Measurements from ENCODE around the gene CBFB. TPM values are rescaled to one million over a fixed set of nuclear protein-coding genes. Genes with fewer than 3 reads are reported as not detected.

Gene CBFB
- total RNA-seq, 1 experiment from 2014 or later, result 50.6 TPM

DNA sequence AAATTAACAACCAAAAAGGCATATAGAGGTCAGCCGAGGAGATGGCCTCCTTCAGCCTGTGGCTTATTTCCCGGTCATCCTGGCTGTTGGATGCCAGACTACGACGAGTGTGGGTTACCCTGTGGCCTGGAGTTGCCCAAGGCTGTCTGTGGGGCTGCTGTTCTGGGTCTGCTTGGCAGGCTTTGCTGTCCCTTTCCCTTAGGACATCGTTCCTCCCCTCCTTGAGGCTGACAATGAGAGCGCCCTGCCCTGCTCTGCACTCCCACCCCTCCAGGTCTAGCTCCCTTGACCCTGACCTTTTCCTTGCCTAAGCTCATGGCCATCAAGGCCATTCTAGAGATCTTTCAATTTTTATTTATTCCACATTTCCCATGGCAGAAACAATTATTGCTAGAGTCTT is 1.9 kb upstream of the CBFB start:
- Histone ChIP-seq H3K36me3 (ENCODE audit: low read depth, low read length) (no peaks in the 10 kb centered on the region), H3K9me2 (replicated peaks; ENCODE audit: low read length) (no peaks in the 10 kb centered on the region), H3K4me2 (ENCODE audit: low read length) (no peak overlapping the region), H4K20me1 (ENCODE audit: low read length) (peaks cover 4% of the 10 kb centered on the region; the same call in 1 of the 2 replicates), H3K27me3 (ENCODE audit: low read length) (no peaks in the 10 kb centered on the region), H3K4me3 (ENCODE audit: low read length) (no peak overlapping the region), H2AFZ (ENCODE audit: low read length) (no peak overlapping the region), H3K79me2 (ENCODE audit: low read length) (peaks cover 29% of the 10 kb centered on the region), H3K9me3 (ENCODE audit: low read length) (no peaks in the 10 kb centered on the region), H3F3A (ENCODE audit: low read length, unreplicated experiment) (no peaks in the 10 kb centered on the region), H3K27ac (ENCODE audit: low read length) (no peak overlapping the region), H3K4me1 (ENCODE audit: insufficient read depth, low read length) (peaks cover 17% of the 10 kb centered on the region), H3K9ac (ENCODE audit: low read length) (no peak overlapping the region)
- TF ChIP-seq EZH2 (IDR thresholded peaks at IDR 0.05; ENCODE audit: low read length, unreplicated experiment), result no peak
- TF ChIP-seq, protein P1, sequence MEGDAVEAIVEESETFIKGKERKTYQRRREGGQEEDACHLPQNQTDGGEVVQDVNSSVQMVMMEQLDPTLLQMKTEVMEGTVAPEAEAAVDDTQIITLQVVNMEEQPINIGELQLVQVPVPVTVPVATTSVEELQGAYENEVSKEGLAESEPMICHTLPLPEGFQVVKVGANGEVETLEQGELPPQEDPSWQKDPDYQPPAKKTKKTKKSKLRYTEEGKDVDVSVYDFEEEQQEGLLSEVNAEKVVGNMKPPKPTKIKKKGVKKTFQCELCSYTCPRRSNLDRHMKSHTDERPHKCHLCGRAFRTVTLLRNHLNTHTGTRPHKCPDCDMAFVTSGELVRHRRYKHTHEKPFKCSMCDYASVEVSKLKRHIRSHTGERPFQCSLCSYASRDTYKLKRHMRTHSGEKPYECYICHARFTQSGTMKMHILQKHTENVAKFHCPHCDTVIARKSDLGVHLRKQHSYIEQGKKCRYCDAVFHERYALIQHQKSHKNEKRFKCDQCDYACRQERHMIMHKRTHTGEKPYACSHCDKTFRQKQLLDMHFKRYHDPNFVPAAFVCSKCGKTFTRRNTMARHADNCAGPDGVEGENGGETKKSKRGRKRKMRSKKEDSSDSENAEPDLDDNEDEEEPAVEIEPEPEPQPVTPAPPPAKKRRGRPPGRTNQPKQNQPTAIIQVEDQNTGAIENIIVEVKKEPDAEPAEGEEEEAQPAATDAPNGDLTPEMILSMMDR (conservative IDR thresholded peaks at IDR 0.05; ENCODE audit: low read depth, low read length), result no peak
- TF ChIP-seq EZH2phosphoT487 (IDR thresholded peaks at IDR 0.05; ENCODE audit: borderline replicate concordance, low read length), result no peak
- ATAC-seq (no peak), DNase-seq (no peak)
- ChIA-PET CTCF (interaction anchor here (0.6 kb wide), 1 partner anchor 74 kb away, joined by 3 read pairs; no protein-coding TSS in a partner anchor), POLR2A (ENCODE audit: unreplicated experiment) (no interaction called here)
- BruUV-seq (replicated peaks), result no TSS peak
- intact Hi-C loops (cut with micrococcal nuclease), result no loop called here

DNA sequence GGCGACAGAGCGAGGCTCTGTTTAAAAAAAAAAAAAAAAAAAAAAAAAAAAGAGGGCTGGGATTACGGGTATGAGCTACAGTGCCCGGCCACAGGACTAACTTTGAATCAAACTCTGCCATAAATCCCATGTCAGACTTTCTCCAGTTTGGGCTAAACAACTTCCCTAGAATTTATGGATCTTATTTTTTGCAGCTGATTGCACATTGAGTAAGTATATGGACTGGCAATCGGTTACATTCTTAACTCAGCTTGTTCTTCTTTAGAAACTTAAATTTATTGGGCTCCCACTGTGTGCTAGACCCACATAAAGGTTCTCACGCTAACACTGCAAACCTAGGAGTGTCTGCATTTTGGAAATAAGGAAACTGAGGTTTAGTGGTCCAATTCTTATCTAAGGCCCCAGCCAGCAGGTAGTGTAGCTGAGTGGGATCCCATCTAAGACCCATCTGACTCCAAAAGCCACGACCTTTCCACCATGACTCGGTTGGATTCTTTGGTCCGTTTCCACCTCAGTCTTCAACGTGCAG is 718 bp upstream of the CBFB start:
- POLR2A ChIA-PET (ENCODE audit: unreplicated experiment), result interaction anchor here (0.6 kb wide), 1 partner anchor 1300 kb away, joined by 3 read pairs; no protein-coding TSS in a partner anchor
- H3K27me3 ChIP-seq (ENCODE audit: low read length), result no peaks in the 10 kb centered on the region
- peaks cover 8% of the 10 kb centered on the region for H3K4me1 ChIP-seq (ENCODE audit: insufficient read depth, low read length)
- CTCF ChIA-PET, result interaction anchor here (0.6 to 1.2 kb wide), 3 partner anchors 10 to 74 kb away, joined by 3 to 12 read pairs (median 10); no protein-coding TSS in a partner anchor
- peak overlapping the region; percentile 90 for H3K9ac ChIP-seq (ENCODE audit: low read length)
- TF ChIP-seq EZH2phosphoT487 (IDR thresholded peaks at IDR 0.05; ENCODE audit: borderline replicate concordance, low read length) (no peak), EZH2 (IDR thresholded peaks at IDR 0.05; ENCODE audit: low read length, unreplicated experiment) (no peak)
- TF ChIP-seq, protein P1 (conservative IDR thresholded peaks at IDR 0.05; ENCODE audit: low read depth, low read length), result no peak
- DNase-seq (no peak), ATAC-seq (no peak)
- H3K9me2 ChIP-seq (replicated peaks; ENCODE audit: low read length), result no peaks in the 10 kb centered on the region
- TSS peak; percentile 98 for BruUV-seq (replicated peaks)
- H3K79me2 ChIP-seq (ENCODE audit: low read length), result peaks cover 40% of the 10 kb centered on the region
- H3K9me3 ChIP-seq (ENCODE audit: low read length), result no peaks in the 10 kb centered on the region
- H4K20me1 ChIP-seq (ENCODE audit: low read length), result peaks cover 4% of the 10 kb centered on the region; the same call in 1 of the 2 replicates
- H3K4me3 ChIP-seq (ENCODE audit: low read length), result peak overlapping the region; percentile 78
- intact Hi-C loops (cut with micrococcal nuclease), result no loop called here
- no peaks in the 10 kb centered on the region for H3F3A ChIP-seq (ENCODE audit: low read length, unreplicated experiment)
- peak overlapping the region; percentile 64 for H3K27ac ChIP-seq (ENCODE audit: low read length)
- H3K36me3 ChIP-seq (ENCODE audit: low read depth, low read length), result no peaks in the 10 kb centered on the region
- peak overlapping the region; percentile 97 for H3K4me2 ChIP-seq (ENCODE audit: low read length)
- H2AFZ ChIP-seq (ENCODE audit: low read length), result peak overlapping the region; percentile 97

Measured in PC-3 (cell line).